ENCODE results near the gene SPEF2. TPM values are rescaled to one million over a fixed set of nuclear protein-coding genes. Genes with fewer than 3 reads are reported as not detected.

The SPEF2 gene
- total and polyA plus RNA-seq, 10 of the 15 experiments (the other 5 are each of a cell fraction or from before 2014, with no cell fraction given) = 0.03 to 2.0 (median 0.07) TPM; not detected in 3

DNA sequence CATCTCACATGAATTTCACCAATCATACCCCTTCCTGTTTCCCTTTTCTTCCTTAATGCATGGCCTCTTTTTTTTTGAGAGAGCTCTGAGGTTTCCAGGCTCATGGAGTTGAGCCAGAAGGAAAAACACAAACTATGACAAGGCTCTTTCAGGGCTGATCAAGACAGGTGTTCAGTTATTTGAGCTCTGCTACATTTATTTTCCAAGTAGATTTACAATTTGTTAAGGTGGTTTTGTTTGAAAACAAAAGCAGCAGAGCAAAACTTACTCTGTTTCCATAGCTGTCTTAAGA, 176.6 kb downstream of the SPEF2 start:
- CTCF ChIA-PET = interaction anchor here (0.7 to 3.5 kb wide), 8 partner anchors 8 to 143 kb away, joined by 3 to 24 read pairs (median 4); no protein-coding TSS in a partner anchor
- H3K9ac ChIP-seq (ENCODE audit: control insufficient read depth, insufficient read depth, low read length) = no peak overlapping the region
- intact Hi-C loops (cut with micrococcal nuclease; ENCODE audit: unreplicated experiment) (no loop called here), in situ Hi-C loops (cut with MboI) (no loop called here)
- no peak for FAIRE-seq
- no peaks in the 10 kb centered on the region for H3K9me3 ChIP-seq (replicated peaks; ENCODE audit: control insufficient read depth, insufficient read depth, low read length)
- H3K27me3 ChIP-seq (replicated peaks in 1 of 2; ENCODE audit: control insufficient read depth in 2 of 2, insufficient read depth in 2 of 2, low read length in 1 of 2) = no peaks in the 10 kb centered on the region
- SMC1A ChIA-PET (ENCODE audit: uncharacterized antibody, unreplicated experiment) = interaction anchor here (0.8 to 2.2 kb wide), 9 partner anchors 10 to 133 kb away, joined by 3 to 9 read pairs (median 4); no protein-coding TSS in a partner anchor
- H3K4me1 ChIP-seq (ENCODE audit: control insufficient read depth, insufficient read depth, low read length) = no peaks in the 10 kb centered on the region
- POLR2A ChIA-PET = interaction anchor here (1.0 kb wide), 1 partner anchor 57 kb away, joined by 4 read pairs; no protein-coding TSS in a partner anchor
- H3K27ac ChIP-seq (ENCODE audit: control insufficient read depth, insufficient read depth) = no peak overlapping the region
- ATAC-seq = no peak
- BruUV-seq (replicated peaks) = no TSS peak
- H3K4me2 ChIP-seq (ENCODE audit: control insufficient read depth, insufficient read depth) = no peak overlapping the region
- DNase-seq (ENCODE audit: low read depth, low spot score) = no peak
- no peaks in the 10 kb centered on the region for H3K36me3 ChIP-seq (ENCODE audit: control insufficient read depth in 2 of 2, insufficient read depth in 2 of 2, low read length in 1 of 2)
- no peak overlapping the region for H2AFZ ChIP-seq (ENCODE audit: control insufficient read depth, low read depth, low read length)
- no peak overlapping the region for H3K4me3 ChIP-seq
- H4K20me1 ChIP-seq (ENCODE audit: control insufficient read depth, insufficient read depth) = no peaks in the 10 kb centered on the region
- RAD21 ChIA-PET (ENCODE audit: unreplicated experiment) = interaction anchor here (0.8 to 2.0 kb wide), 5 partner anchors 14 to 130 kb away, joined by 3 to 7 read pairs (median 4); no protein-coding TSS in a partner anchor
- no peaks in the 10 kb centered on the region for H3K79me2 ChIP-seq (ENCODE audit: control insufficient read depth, insufficient read depth, low read length)
- TF ChIP-seq ETV6 (conservative IDR thresholded peaks at IDR 0.05 in 1 of 2, IDR thresholded peaks at IDR 0.05 in 1 of 2; ENCODE audit: borderline replicate concordance in 1 of 2, low read depth in 1 of 2) (no peak), PAX8 (IDR thresholded peaks at IDR 0.05) (no peak), NR2C1 (IDR thresholded peaks at IDR 0.05) (no peak), USF1 (IDR thresholded peaks at IDR 0.05; ENCODE audit: borderline replicate concordance, extremely low read length, insufficient read depth, low read depth, low read length) (no peak), KDM1A (IDR thresholded peaks at IDR 0.05; ENCODE audit: borderline replicate concordance) (no peak), EED (IDR thresholded peaks at IDR 0.05; ENCODE audit: low read depth) (no peak), SUZ12 (IDR thresholded peaks at IDR 0.05; ENCODE audit: unreplicated experiment) (no peak)
- TF ChIP-seq, protein P1, sequence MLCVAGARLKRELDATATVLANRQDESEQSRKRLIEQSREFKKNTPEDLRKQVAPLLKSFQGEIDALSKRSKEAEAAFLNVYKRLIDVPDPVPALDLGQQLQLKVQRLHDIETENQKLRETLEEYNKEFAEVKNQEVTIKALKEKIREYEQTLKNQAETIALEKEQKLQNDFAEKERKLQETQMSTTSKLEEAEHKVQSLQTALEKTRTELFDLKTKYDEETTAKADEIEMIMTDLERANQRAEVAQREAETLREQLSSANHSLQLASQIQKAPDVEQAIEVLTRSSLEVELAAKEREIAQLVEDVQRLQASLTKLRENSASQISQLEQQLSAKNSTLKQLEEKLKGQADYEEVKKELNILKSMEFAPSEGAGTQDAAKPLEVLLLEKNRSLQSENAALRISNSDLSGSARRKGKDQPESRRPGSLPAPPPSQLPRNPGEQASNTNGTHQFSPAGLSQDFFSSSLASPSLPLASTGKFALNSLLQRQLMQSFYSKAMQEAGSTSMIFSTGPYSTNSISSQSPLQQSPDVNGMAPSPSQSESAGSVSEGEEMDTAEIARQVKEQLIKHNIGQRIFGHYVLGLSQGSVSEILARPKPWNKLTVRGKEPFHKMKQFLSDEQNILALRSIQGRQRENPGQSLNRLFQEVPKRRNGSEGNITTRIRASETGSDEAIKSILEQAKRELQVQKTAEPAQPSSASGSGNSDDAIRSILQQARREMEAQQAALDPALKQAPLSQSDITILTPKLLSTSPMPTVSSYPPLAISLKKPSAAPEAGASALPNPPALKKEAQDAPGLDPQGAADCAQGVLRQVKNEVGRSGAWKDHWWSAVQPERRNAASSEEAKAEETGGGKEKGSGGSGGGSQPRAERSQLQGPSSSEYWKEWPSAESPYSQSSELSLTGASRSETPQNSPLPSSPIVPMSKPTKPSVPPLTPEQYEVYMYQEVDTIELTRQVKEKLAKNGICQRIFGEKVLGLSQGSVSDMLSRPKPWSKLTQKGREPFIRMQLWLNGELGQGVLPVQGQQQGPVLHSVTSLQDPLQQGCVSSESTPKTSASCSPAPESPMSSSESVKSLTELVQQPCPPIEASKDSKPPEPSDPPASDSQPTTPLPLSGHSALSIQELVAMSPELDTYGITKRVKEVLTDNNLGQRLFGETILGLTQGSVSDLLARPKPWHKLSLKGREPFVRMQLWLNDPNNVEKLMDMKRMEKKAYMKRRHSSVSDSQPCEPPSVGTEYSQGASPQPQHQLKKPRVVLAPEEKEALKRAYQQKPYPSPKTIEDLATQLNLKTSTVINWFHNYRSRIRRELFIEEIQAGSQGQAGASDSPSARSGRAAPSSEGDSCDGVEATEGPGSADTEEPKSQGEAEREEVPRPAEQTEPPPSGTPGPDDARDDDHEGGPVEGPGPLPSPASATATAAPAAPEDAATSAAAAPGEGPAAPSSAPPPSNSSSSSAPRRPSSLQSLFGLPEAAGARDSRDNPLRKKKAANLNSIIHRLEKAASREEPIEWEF (IDR thresholded peaks at IDR 0.05; ENCODE audit: insufficient replicate concordance, low read depth, low read length) = no peak
- TF ChIP-seq, protein P2, sequence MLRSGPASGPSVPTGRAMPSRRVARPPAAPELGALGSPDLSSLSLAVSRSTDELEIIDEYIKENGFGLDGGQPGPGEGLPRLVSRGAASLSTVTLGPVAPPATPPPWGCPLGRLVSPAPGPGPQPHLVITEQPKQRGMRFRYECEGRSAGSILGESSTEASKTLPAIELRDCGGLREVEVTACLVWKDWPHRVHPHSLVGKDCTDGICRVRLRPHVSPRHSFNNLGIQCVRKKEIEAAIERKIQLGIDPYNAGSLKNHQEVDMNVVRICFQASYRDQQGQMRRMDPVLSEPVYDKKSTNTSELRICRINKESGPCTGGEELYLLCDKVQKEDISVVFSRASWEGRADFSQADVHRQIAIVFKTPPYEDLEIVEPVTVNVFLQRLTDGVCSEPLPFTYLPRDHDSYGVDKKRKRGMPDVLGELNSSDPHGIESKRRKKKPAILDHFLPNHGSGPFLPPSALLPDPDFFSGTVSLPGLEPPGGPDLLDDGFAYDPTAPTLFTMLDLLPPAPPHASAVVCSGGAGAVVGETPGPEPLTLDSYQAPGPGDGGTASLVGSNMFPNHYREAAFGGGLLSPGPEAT (IDR thresholded peaks at IDR 0.05; ENCODE audit: low read depth) = no peak
- TF ChIP-seq, protein P3, sequence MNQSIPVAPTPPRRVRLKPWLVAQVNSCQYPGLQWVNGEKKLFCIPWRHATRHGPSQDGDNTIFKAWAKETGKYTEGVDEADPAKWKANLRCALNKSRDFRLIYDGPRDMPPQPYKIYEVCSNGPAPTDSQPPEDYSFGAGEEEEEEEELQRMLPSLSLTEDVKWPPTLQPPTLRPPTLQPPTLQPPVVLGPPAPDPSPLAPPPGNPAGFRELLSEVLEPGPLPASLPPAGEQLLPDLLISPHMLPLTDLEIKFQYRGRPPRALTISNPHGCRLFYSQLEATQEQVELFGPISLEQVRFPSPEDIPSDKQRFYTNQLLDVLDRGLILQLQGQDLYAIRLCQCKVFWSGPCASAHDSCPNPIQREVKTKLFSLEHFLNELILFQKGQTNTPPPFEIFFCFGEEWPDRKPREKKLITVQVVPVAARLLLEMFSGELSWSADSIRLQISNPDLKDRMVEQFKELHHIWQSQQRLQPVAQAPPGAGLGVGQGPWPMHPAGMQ (IDR thresholded peaks at IDR 0.05; ENCODE audit: borderline replicate concordance) = no peak
